Measurements from ENCODE around the gene SEC22A.

- TF ChIP-seq CTCF (conservative IDR thresholded peaks at IDR 0.05; ENCODE audit: low read length), result no peak
- no peak for TF ChIP-seq EZH2phosphoT487 (IDR thresholded peaks at IDR 0.05; ENCODE audit: borderline replicate concordance)
Measured at GRCh38 chr3:123285479-123285878, 83.7 kb downstream of the SEC22A start.
